22Rv1 (cell line): Measurements from ENCODE around the gene TRIM3.

Experiments
- ZFX ChIP-seq: fragments of 450-650 bp; IDR thresholded peaks from 2 replicates; pipeline ENCODE4 v1.6.1; 2017; ENCODE audit warnings: antibody characterized with exemption, borderline replicate concordance
- TF ChIP-seq, protein P1 (sequence below): fragments of 450-650 bp; IDR thresholded peaks from 2 replicates; pipeline ENCODE4 v1.5.1; 2017; ENCODE audit warnings: mild to moderate bottlenecking

DNA sequence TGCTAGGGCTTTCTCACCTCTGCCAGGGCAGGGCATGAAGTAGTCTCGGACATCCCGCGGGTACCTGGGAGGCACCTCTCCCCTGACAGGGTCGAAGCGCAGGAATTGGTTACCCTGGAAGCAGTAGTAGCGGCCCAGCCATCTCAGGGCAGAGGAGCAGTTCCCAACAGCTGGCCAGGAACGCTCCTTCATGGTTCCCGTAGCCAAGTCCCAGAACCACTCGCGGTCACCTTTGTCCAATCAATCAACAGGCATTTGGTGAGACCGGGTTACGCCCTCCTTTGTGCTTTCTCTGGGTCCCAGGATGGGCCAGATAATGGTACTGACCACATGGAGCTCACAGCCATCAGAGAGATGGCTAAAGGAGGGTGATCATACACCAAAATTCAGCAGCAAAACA lies 36.3 kb downstream of the TRIM3 start:
- TF ChIP-seq, protein P1, sequence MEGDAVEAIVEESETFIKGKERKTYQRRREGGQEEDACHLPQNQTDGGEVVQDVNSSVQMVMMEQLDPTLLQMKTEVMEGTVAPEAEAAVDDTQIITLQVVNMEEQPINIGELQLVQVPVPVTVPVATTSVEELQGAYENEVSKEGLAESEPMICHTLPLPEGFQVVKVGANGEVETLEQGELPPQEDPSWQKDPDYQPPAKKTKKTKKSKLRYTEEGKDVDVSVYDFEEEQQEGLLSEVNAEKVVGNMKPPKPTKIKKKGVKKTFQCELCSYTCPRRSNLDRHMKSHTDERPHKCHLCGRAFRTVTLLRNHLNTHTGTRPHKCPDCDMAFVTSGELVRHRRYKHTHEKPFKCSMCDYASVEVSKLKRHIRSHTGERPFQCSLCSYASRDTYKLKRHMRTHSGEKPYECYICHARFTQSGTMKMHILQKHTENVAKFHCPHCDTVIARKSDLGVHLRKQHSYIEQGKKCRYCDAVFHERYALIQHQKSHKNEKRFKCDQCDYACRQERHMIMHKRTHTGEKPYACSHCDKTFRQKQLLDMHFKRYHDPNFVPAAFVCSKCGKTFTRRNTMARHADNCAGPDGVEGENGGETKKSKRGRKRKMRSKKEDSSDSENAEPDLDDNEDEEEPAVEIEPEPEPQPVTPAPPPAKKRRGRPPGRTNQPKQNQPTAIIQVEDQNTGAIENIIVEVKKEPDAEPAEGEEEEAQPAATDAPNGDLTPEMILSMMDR: no peak
- TF ChIP-seq ZFX: no peak
